ENCODE results near the gene KATNAL1. TPM values are rescaled to one million over a fixed set of nuclear protein-coding genes. Genes with fewer than 3 reads are reported as not detected.

Gene KATNAL1
- total RNA-seq, 2 donors from 2014 or later = 12.8 to 16.4 TPM

GRCh38 chr13:30322428-30322827 lies 15.1 kb upstream of the KATNAL1 start:
- no peak for DNase-seq (ENCODE audit: low spot score)
- intact Hi-C loops (cut with DNase I) = no loop called here
- Histone ChIP-seq H3K27me3 (replicated peaks; ENCODE audit: insufficient read depth) (no peaks in the 10 kb centered on the region), H3K9me3 (no peaks in the 10 kb centered on the region), H3K36me3 (no peaks in the 10 kb centered on the region), H3K27ac (no peak overlapping the region), H3K4me1 (replicated peaks) (no peaks in the 10 kb centered on the region), H3K4me3 (no peak overlapping the region)
- TF ChIP-seq POLR2AphosphoS5 (IDR thresholded peaks at IDR 0.05) = no peak
- no peak for TF ChIP-seq POLR2A (IDR thresholded peaks at IDR 0.05)
- TF ChIP-seq, protein P1, sequence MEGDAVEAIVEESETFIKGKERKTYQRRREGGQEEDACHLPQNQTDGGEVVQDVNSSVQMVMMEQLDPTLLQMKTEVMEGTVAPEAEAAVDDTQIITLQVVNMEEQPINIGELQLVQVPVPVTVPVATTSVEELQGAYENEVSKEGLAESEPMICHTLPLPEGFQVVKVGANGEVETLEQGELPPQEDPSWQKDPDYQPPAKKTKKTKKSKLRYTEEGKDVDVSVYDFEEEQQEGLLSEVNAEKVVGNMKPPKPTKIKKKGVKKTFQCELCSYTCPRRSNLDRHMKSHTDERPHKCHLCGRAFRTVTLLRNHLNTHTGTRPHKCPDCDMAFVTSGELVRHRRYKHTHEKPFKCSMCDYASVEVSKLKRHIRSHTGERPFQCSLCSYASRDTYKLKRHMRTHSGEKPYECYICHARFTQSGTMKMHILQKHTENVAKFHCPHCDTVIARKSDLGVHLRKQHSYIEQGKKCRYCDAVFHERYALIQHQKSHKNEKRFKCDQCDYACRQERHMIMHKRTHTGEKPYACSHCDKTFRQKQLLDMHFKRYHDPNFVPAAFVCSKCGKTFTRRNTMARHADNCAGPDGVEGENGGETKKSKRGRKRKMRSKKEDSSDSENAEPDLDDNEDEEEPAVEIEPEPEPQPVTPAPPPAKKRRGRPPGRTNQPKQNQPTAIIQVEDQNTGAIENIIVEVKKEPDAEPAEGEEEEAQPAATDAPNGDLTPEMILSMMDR (IDR thresholded peaks at IDR 0.05) = no peak
- 94% methylated on average over 7 of the region's 7 CpGs for WGBS

- intact Hi-C loops (cut with DNase I) = no loop called here
- TF ChIP-seq, protein P1 (IDR thresholded peaks at IDR 0.05) = no peak
- TF ChIP-seq POLR2A (IDR thresholded peaks at IDR 0.05) = no peak
- TF ChIP-seq POLR2AphosphoS5 (IDR thresholded peaks at IDR 0.05) = no peak
- Histone ChIP-seq H3K27ac (no peak overlapping the region), H3K4me1 (replicated peaks) (no peaks in the 10 kb centered on the region), H3K9me3 (no peaks in the 10 kb centered on the region), H3K27me3 (replicated peaks; ENCODE audit: insufficient read depth) (no peaks in the 10 kb centered on the region), H3K36me3 (no peaks in the 10 kb centered on the region), H3K4me3 (no peak overlapping the region)
- 94% methylated on average over 3 of the region's 3 CpGs for WGBS
- no peak for DNase-seq (ENCODE audit: low spot score)
Measured at GRCh38 chr13:30321256-30321655, 13.9 kb upstream of the KATNAL1 start.

DNA sequence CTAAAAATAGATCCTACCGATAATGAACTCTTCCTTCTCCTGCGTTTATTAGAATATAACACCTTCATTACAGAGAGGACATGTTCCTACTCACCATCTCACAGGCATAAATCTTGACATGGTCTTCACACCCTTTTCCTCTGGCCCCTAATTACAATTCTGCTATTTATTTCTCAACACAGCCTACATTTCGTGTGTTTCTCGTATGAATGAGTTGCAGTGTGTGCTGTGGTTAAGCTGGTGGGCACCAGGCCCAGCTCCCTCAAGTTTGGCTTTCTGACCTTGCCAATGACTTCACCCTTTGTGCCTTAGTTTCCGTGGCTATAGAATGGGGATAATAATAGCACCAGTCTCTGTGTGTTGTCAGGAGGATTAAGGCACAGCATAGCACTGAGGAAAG lies 12.3 kb upstream of the KATNAL1 start:
- Histone ChIP-seq H3K4me3 (no peak overlapping the region), H3K27me3 (replicated peaks; ENCODE audit: insufficient read depth) (no peaks in the 10 kb centered on the region), H3K4me1 (replicated peaks) (no peaks in the 10 kb centered on the region), H3K36me3 (no peaks in the 10 kb centered on the region), H3K9me3 (no peaks in the 10 kb centered on the region), H3K27ac (no peak overlapping the region)
- DNase-seq (ENCODE audit: low spot score) = no peak
- intact Hi-C loops (cut with DNase I) = no loop called here
- 40% methylated on average over 5 of the region's 5 CpGs for WGBS
- TF ChIP-seq POLR2A (IDR thresholded peaks at IDR 0.05) (no peak), POLR2AphosphoS5 (IDR thresholded peaks at IDR 0.05) (no peak)
- TF ChIP-seq, protein P1 (IDR thresholded peaks at IDR 0.05) = no peak

- Histone ChIP-seq H3K9me3 (no peaks in the 10 kb centered on the region), H3K27ac (no peak overlapping the region), H3K27me3 (replicated peaks; ENCODE audit: insufficient read depth) (no peaks in the 10 kb centered on the region), H3K4me1 (replicated peaks) (no peaks in the 10 kb centered on the region), H3K4me3 (no peak overlapping the region), H3K36me3 (no peaks in the 10 kb centered on the region)
- intact Hi-C loops (cut with DNase I) = no loop called here
- DNase-seq (ENCODE audit: low spot score) = no peak
- TF ChIP-seq POLR2AphosphoS5 (IDR thresholded peaks at IDR 0.05) (no peak), POLR2A (IDR thresholded peaks at IDR 0.05) (no peak)
- TF ChIP-seq, protein P1 (IDR thresholded peaks at IDR 0.05) = no peak
- WGBS = 37% methylated on average over 4 of the region's 4 CpGs
Measured at GRCh38 chr13:30319130-30319529, 11.8 kb upstream of the KATNAL1 start.

DNA sequence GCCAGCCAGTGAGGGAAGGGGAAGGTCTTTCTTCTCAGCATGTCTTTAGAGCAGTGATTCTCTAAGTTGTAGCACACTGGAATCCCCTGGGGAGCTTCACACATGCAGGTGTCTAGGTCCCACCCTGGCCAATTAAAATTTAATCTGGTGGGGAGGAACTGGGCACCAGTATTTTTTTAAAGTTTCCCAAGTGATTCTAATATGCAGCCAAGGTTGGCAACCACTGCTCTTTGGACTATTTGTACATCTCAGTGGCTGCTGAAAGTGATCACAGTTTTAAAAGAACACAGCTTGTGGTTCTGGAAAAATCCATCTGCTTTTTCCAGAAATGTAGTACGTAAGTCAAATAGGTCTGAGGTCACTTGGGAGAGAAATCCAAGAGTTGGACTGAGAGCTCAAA lies 10.7 kb upstream of the KATNAL1 start:
- H3K4me1 ChIP-seq (replicated peaks) = no peaks in the 10 kb centered on the region
- H3K36me3 ChIP-seq = no peaks in the 10 kb centered on the region
- TF ChIP-seq POLR2A (IDR thresholded peaks at IDR 0.05) (no peak), POLR2AphosphoS5 (IDR thresholded peaks at IDR 0.05) (no peak)
- TF ChIP-seq, protein P1 (IDR thresholded peaks at IDR 0.05) = no peak
- no peaks in the 10 kb centered on the region for H3K27me3 ChIP-seq (replicated peaks; ENCODE audit: insufficient read depth)
- DNase-seq (ENCODE audit: low spot score) = no peak
- no peak overlapping the region for H3K4me3 ChIP-seq
- H3K27ac ChIP-seq = no peak overlapping the region
- WGBS = 68% methylated on average over 1 of the region's 1 CpG
- H3K9me3 ChIP-seq = no peaks in the 10 kb centered on the region
- intact Hi-C loops (cut with DNase I) = no loop called here

Data from prostate gland (tissue), 2 donors.